Hepatocyte (in vitro differentiated cells): Measurements from ENCODE around the gene INVS. TPM values are rescaled to one million over a fixed set of nuclear protein-coding genes. Genes with fewer than 3 reads are reported as not detected.

Source experiments
- DNase-seq: peaks from one replicate; pipeline ENCODE4 v3.0.0-alpha.2; 2016; ENCODE audit warnings: low spot score
- H2AFZ ChIP-seq: fragments of 200-600 bp; sonication (generic); 2 replicates; pipeline ENCODE4 v1.6.0; 2016; ENCODE audit warnings: antibody characterized with exemption, mild to moderate bottlenecking
- H3K27ac ChIP-seq: fragments of 200-600 bp; sonication (generic); 2 replicates; pipeline ENCODE4 v1.5.1; 2016; ENCODE audit warnings: mild to moderate bottlenecking
- H3K27me3 ChIP-seq: fragments of 200-600 bp; sonication (generic); 2 replicates; pipeline ENCODE4 v1.6.1; 2016
- H3K36me3 ChIP-seq: fragments of 200-600 bp; sonication (generic); replicated peaks from 2 replicates; pipeline ENCODE4 v1.5.1; 2016; ENCODE audit warnings: low read depth; ENCODE audit not compliant: insufficient read depth
- H3K4me1 ChIP-seq: fragments of 200-600 bp; sonication (generic); 2 replicates; pipeline ENCODE4 v1.5.1; 2016; ENCODE audit warnings: mild to moderate bottlenecking, moderate library complexity; ENCODE audit not compliant: insufficient read depth
- H3K4me2 ChIP-seq: fragments of 200-600 bp; sonication (generic); 2 replicates; pipeline ENCODE4 v1.6.0; 2016
- H3K4me3 ChIP-seq: fragments of 200-600 bp; sonication (generic); 2 replicates; pipeline ENCODE4 v1.5.1; 2016; ENCODE audit warnings: mild to moderate bottlenecking
- H3K79me2 ChIP-seq: fragments of 200-600 bp; sonication (generic); 2 replicates; pipeline ENCODE4 v1.6.0; 2017; ENCODE audit warnings: mild to moderate bottlenecking
- H3K9me2 ChIP-seq: fragments of 200-600 bp; sonication (generic); replicated peaks from 2 replicates; pipeline ENCODE4 v1.6.0; 2017; ENCODE audit warnings: mild to moderate bottlenecking; ENCODE audit not compliant: insufficient read depth
- H3K9me3 ChIP-seq: fragments of 200-600 bp; sonication (generic); 2 replicates; pipeline ENCODE4 v1.5.1; 2016; ENCODE audit warnings: low read depth, mild to moderate bottlenecking
- H4K20me1 ChIP-seq: fragments of 200-600 bp; sonication (generic); 2 replicates; pipeline ENCODE4 v1.6.0; 2016; ENCODE audit warnings: mild to moderate bottlenecking; ENCODE audit not compliant: insufficient read depth, poor library complexity, severe bottlenecking
- EZH2 ChIP-seq: fragments of 200-600 bp; sonication (generic); IDR thresholded peaks from 2 replicates; pipeline ENCODE4 v1.6.1; 2016; ENCODE audit warnings: antibody characterized with exemption, mild to moderate bottlenecking, borderline replicate concordance
- EZH2phosphoT487 ChIP-seq: fragments of 200-600 bp; sonication (generic); IDR thresholded peaks from one replicate; pipeline ENCODE4 v1.6.1; 2018; ENCODE audit warnings: antibody characterized with exemption, mild to moderate bottlenecking, low read depth, moderate library complexity; ENCODE audit not compliant: unreplicated experiment, severe bottlenecking
- WGBS: methylation state at CpG from one replicate; pipeline ENCODE4 v1.1.6; 2016; ENCODE audit warnings: low lambda C conversion rate; ENCODE audit errors: missing lambda C conversion rate; 5-methylcytosine and 5-hydroxymethylcytosine counted together
- polyA plus RNA-seq: library from polyadenylated mRNA; unstranded; fragments of >200 nt; fragmentation: Nextera tagmentation; extraction: Ambion mirVana; gene quantifications from 2 replicates; pipeline ENCODE4 v1.2.1, GENCODE V29; 2016
- total RNA-seq: library from RNA; depleted of rRNA; stranded (reverse); fragments of >200 nt; gene quantifications from 2 replicates; pipeline ENCODE4 v1.2.3, GENCODE V29; 2014
- TF ChIP-seq, protein P1 (sequence below): fragments of 200-600 bp; sonication (generic); IDR thresholded peaks from 2 replicates; pipeline ENCODE4 v1.5.1; 2016; ENCODE audit warnings: antibody characterized with exemption, mild to moderate bottlenecking; ENCODE audit not compliant: poor library complexity

INVS gene
- total and polyA plus RNA-seq, 2 experiments from 2014 or later, result 10.1 to 26.5 TPM

DNA sequence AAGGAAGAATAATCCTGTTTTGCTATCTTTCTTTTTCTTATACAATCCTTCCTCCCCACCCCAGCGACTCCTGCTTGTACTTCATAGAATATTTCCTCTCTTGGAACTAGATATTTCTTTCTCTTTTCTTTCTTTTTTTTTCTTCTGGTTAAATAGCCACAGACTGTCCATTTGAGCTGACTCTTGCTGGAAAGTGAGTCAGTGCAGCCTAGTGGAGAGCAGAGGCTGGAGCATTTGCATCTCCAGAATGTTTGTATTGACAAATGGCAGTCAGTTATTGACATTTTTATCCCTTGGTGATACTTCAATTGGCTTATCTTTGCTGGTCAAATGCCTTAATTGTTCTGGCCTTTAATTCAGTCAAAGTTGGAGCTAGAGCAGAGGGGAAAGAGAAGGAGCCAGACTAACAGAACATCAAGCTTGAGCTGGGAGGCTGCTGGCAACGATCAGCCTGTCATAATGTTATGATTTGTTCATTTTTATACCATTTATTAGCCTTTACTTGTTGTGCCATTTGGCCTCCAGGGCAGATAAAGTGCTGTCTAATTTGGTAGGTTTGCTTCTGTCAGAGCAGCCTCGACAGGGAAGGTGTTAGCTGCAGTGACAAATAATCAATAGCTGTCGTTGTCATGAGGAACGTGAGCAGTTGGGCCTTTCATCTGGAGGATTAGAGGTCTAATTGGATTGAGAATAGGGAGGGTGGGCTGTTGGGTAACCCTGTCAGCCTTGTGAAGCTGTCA lies 69.0 kb downstream of the INVS start:
- TF ChIP-seq EZH2phosphoT487 (no peak), EZH2 (no peak)
- TF ChIP-seq, protein P1, sequence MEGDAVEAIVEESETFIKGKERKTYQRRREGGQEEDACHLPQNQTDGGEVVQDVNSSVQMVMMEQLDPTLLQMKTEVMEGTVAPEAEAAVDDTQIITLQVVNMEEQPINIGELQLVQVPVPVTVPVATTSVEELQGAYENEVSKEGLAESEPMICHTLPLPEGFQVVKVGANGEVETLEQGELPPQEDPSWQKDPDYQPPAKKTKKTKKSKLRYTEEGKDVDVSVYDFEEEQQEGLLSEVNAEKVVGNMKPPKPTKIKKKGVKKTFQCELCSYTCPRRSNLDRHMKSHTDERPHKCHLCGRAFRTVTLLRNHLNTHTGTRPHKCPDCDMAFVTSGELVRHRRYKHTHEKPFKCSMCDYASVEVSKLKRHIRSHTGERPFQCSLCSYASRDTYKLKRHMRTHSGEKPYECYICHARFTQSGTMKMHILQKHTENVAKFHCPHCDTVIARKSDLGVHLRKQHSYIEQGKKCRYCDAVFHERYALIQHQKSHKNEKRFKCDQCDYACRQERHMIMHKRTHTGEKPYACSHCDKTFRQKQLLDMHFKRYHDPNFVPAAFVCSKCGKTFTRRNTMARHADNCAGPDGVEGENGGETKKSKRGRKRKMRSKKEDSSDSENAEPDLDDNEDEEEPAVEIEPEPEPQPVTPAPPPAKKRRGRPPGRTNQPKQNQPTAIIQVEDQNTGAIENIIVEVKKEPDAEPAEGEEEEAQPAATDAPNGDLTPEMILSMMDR, result no peak
- H3K9me3 ChIP-seq, result no peaks in the 10 kb centered on the region
- no peak overlapping the region for H3K27ac ChIP-seq
- no peaks in the 10 kb centered on the region for H3K79me2 ChIP-seq
- H3K27me3 ChIP-seq, result no peaks in the 10 kb centered on the region
- no peak for DNase-seq
- H3K4me3 ChIP-seq, result no peak overlapping the region
- 59% methylated on average over 5 of the region's 5 CpGs for WGBS
- no peaks in the 10 kb centered on the region for H3K4me1 ChIP-seq
- H3K9me2 ChIP-seq, result no peaks in the 10 kb centered on the region
- no peak overlapping the region for H2AFZ ChIP-seq
- no peak overlapping the region for H3K4me2 ChIP-seq
- H4K20me1 ChIP-seq, result no peaks in the 10 kb centered on the region
- no peaks in the 10 kb centered on the region for H3K36me3 ChIP-seq

DNA sequence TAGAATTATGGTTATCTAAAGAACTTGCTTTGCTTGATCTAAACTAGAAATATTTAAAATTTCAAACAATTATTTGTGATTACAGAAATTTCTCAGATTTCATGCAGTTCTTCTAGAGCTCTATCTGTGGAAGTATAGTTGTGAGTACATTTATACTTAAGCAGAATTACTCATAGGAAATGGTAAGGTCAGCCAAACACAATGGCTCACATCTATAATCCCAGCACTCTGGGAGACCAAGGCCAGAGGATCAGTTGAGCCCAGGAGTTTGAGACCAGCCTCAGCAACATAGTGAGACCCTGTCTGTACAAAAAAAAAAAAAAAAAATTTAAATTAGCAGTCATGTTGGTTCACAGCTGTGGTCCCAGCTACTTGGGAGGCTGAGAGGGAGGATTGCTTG lies 71.0 kb downstream of the INVS start:
- H3K4me2 ChIP-seq, result no peak overlapping the region
- H3K79me2 ChIP-seq, result no peaks in the 10 kb centered on the region
- no peaks in the 10 kb centered on the region for H4K20me1 ChIP-seq
- H2AFZ ChIP-seq, result no peak overlapping the region
- peaks cover 14% of the 10 kb centered on the region for H3K9me3 ChIP-seq
- no peaks in the 10 kb centered on the region for H3K9me2 ChIP-seq
- H3K27ac ChIP-seq, result no peak overlapping the region
- no peaks in the 10 kb centered on the region for H3K27me3 ChIP-seq
- H3K4me1 ChIP-seq, result no peaks in the 10 kb centered on the region
- TF ChIP-seq, protein P1, result no peak
- no peak for TF ChIP-seq EZH2
- no peak for TF ChIP-seq EZH2phosphoT487
- no peak for DNase-seq
- no peak overlapping the region for H3K4me3 ChIP-seq
- no peaks in the 10 kb centered on the region for H3K36me3 ChIP-seq

DNA sequence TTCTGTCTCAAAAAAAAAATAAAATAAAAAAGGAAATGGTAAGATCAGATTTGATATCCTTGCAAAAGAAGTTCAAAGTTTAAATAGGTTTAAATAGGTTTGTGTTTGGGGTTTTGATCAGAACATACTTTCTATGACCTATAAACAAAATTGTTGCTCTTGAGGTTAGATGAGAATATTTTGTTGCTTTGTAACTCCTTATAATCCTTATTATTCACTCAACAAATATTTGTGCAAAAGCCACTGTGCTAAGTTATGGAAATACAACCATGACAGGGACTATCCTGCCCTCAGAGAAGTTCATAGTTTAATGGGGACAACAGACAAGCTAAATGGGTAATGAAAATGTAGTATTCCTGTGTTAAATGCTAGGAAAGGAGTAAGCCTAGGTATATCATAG lies 71.5 kb downstream of the INVS start:
- no peak overlapping the region for H3K4me3 ChIP-seq
- H2AFZ ChIP-seq, result no peak overlapping the region
- no peaks in the 10 kb centered on the region for H3K4me1 ChIP-seq
- peaks cover 15% of the 10 kb centered on the region for H3K9me3 ChIP-seq
- no peak for DNase-seq
- no peak overlapping the region for H3K4me2 ChIP-seq
- H3K27ac ChIP-seq, result no peak overlapping the region
- H3K27me3 ChIP-seq, result no peaks in the 10 kb centered on the region
- TF ChIP-seq EZH2phosphoT487, result no peak
- TF ChIP-seq EZH2, result no peak
- TF ChIP-seq, protein P1, result no peak
- H3K9me2 ChIP-seq, result no peaks in the 10 kb centered on the region
- no peaks in the 10 kb centered on the region for H4K20me1 ChIP-seq
- no peaks in the 10 kb centered on the region for H3K36me3 ChIP-seq
- H3K79me2 ChIP-seq, result no peaks in the 10 kb centered on the region

DNA sequence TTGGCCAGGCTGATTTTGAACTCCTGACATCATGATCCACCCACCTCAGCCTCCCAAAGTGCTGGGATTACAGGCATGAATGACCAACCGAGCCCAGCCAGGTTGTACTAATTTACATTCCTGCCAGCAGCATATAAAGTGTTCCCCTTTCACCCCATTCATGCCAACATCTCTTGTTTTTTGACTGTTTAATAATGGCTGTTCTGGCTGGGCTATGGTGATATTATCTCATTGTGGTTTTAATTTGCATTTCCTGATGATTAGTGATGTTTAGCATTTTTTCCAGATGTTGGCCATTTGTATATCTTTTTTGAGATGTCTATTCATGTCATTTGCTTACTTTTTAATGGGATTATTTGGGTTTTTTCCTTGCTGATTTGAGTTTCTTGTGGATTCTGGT lies 87.3 kb downstream of the INVS start:
- Histone ChIP-seq H2AFZ (no peak overlapping the region), H3K4me1 (no peaks in the 10 kb centered on the region), H3K4me2 (no peak overlapping the region), H3K27me3 (no peaks in the 10 kb centered on the region), H3K9me3 (peaks cover 6% of the 10 kb centered on the region), H3K4me3 (no peak overlapping the region), H3K36me3 (no peaks in the 10 kb centered on the region), H3K79me2 (peaks cover 5% of the 10 kb centered on the region), H3K27ac (no peak overlapping the region), H4K20me1 (no peaks in the 10 kb centered on the region), H3K9me2 (no peaks in the 10 kb centered on the region)
- WGBS, result 72% methylated on average over 1 of the region's 1 CpG
- no peak for TF ChIP-seq EZH2phosphoT487
- TF ChIP-seq, protein P1, result no peak
- TF ChIP-seq EZH2, result no peak
- no peak for DNase-seq
